HL-60 (cell line): Measurements from ENCODE around the gene GNPTG.

Experiments used
- CTCF ChIP-seq: IDR thresholded peaks from one replicate; pipeline ENCODE4 v1.5.1; 2011; ENCODE audit warnings: low read length, control low read depth, inconsistent platforms; ENCODE audit not compliant: insufficient read depth
- POLR2AphosphoS5 ChIP-seq: IDR thresholded peaks from 2 replicates; pipeline ENCODE4 v1.6.1; 2012; ENCODE audit warnings: low read depth
- REST ChIP-seq: IDR thresholded peaks from 2 replicates; pipeline ENCODE4 v1.6.1; 2012; ENCODE audit warnings: low read depth; ENCODE audit not compliant: insufficient replicate concordance
- SPI1 ChIP-seq: IDR thresholded peaks from 2 replicates; pipeline ENCODE4 v1.6.1; 2012; ENCODE audit warnings: low read depth, mild to moderate bottlenecking, borderline replicate concordance

- TF ChIP-seq CTCF (no peak), POLR2AphosphoS5 (no peak), SPI1 (no peak), REST (no peak)
Measured at GRCh38 chr16:1316033-1316405, 35.7 kb upstream of the GNPTG start.
